ENCODE measurements around the gene UCK2.

GRCh38 chr1:165936542-165936941, 109.1 kb downstream of the UCK2 start:
- TF ChIP-seq CTCF (IDR thresholded peaks at IDR 0.05; ENCODE audit: control extremely low read depth in 1 of 3, insufficient read depth in 1 of 3, low read depth in 1 of 3, low read length in 3 of 3) (no peak), EZH2 (IDR thresholded peaks at IDR 0.05; ENCODE audit: low read depth, low read length, severe bottlenecking) (no peak), EP300 (IDR thresholded peaks at IDR 0.05; ENCODE audit: borderline replicate concordance in 1 of 2, low read depth in 2 of 2, low read length in 2 of 2) (no peak), ASH2L (IDR thresholded peaks at IDR 0.05; ENCODE audit: low read length) (no peak), GABPA (IDR thresholded peaks at IDR 0.05; ENCODE audit: borderline replicate concordance, insufficient read depth, low read length) (no peak)

All from H1 (cell line).